ENCODE results near the gene MAP3K4. TPM values are rescaled to one million over a fixed set of nuclear protein-coding genes. Genes with fewer than 3 reads are reported as not detected.

MAP3K4 gene
- total RNA-seq, 4 donors from 2014 or later: 34.9 to 113 (median 52.3) TPM

DNA sequence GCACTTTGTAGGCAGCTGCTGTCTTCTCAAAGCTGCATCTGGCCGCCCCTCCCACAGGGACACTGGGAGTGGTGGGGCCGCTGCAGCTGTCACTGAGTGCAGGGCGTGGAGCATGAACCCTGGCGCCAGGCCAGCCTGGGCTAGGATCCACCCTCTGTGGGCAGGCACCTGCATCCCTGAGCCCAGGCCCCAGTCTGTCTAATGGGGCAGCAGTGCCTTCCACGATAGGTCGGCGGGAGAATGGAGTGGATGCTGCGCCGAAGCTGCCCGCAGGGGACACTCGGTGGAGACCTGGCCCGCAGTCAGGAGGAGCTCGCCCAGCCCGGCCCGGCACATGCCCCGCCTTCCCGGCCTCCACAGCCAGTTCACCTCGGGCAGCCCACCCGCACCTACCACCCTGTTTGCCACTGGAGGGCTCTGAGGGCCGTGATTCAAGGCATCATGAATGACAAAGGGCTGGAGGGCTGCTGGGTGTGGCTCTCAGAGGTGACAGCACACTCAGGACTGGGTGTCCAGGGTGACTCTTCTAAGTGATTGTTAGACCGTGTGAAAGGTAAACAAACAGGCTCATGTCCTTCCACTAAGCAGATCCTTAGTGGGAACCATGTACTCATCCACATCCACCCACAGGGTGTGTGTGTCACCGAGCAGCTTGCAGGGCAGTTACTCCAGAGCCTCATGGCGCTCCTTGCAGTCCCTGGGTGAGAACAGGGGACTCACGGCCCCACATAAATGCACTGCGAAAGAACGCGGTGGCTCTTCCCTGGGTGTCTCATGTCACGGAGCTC lies 148.4 kb downstream of the MAP3K4 start:
- DNase-seq: no peak
- Histone ChIP-seq H3K36me3 (no peaks in the 10 kb centered on the region), H3K27me3 (no peaks in the 10 kb centered on the region), H3K27ac (no peak overlapping the region), H3K4me1 (peaks cover 6 to 16% of the 10 kb centered on the region in 2 donors), H3K4me3 (replicated peaks in 1 of 3) (no peak overlapping the region), H3K9me3 (no peaks in the 10 kb centered on the region)
- WGBS, 2 donors: 72 to 95% methylated on average over 13 to 24 of the region's 28 CpGs
- intact Hi-C loops (cut with DNase I): loop anchor here (5.0 kb wide), 1 partner anchor 237 kb away; no protein-coding TSS in a partner anchor
- TF ChIP-seq CTCF (IDR thresholded peaks at IDR 0.05): peak in 2 of 6 experiments; percentile 35 to 52
- TF ChIP-seq POLR2A (IDR thresholded peaks at IDR 0.05): no peak

DNA sequence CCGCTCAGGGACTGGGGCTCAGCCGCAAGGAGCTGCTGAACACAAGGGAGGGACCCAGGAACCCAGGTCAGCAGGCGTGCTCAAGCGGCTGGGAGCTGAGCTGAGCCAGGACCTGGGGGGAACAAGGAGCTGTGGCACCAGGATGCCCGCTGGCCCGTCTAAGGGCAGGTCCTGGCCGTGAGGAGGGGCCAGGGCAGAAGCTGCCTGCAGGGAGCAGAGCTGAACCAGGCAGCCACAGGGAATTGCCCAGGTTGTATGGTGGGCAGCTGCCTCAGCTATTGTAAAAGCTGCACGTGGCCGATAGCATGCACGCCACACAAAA lies 148.9 kb downstream of the MAP3K4 start:
- Histone ChIP-seq H3K27ac (no peak overlapping the region), H3K4me3 (replicated peaks in 1 of 3) (no peak overlapping the region), H3K4me1 (peaks cover 5 to 13% of the 10 kb centered on the region in 2 donors), H3K9me3 (no peaks in the 10 kb centered on the region), H3K27me3 (no peaks in the 10 kb centered on the region), H3K36me3 (no peaks in the 10 kb centered on the region)
- DNase-seq: no peak
- TF ChIP-seq CTCF (IDR thresholded peaks at IDR 0.05): no peak
- intact Hi-C loops (cut with DNase I): loop anchor here (5.0 kb wide), 1 partner anchor 237 kb away; no protein-coding TSS in a partner anchor
- WGBS, 2 donors: 97 to 99% methylated on average over 6 to 8 of the region's 10 CpGs

DNA sequence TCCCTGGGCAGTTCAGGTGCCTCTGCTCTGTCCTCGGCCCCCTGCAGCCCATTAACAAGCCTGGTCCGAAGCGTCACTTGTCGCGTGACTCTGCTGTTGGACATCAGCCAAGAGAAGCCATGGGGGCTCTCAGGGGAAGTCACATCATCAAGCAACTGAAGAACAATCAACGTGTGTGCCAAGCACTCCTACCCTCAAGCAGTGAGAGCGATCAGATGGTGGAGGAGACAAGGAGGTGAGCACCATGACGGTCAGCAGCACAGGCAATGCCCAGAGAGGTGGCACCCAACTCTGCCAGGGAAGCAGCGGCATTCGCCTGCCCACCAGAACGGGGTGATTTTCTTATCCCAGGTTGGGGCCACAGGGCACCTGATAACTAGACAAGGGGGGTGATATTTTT lies 149.6 kb downstream of the MAP3K4 start:
- Histone ChIP-seq H3K4me3 (replicated peaks in 1 of 3) (no peak overlapping the region), H3K4me1 (peaks cover 0 to 7% of the 10 kb centered on the region in 2 donors), H3K36me3 (no peaks in the 10 kb centered on the region), H3K9me3 (no peaks in the 10 kb centered on the region), H3K27ac (no peak overlapping the region), H3K27me3 (no peaks in the 10 kb centered on the region)
- TF ChIP-seq POLR2A (IDR thresholded peaks at IDR 0.05) (no peak), CTCF (IDR thresholded peaks at IDR 0.05) (no peak)
- intact Hi-C loops (cut with DNase I): loop anchor here (5.0 kb wide), 1 partner anchor 236 kb away; no protein-coding TSS in a partner anchor
- DNase-seq: no peak
- 72 to 74% methylated on average over 11 of the region's 11 CpGs for WGBS, 2 donors

DNA sequence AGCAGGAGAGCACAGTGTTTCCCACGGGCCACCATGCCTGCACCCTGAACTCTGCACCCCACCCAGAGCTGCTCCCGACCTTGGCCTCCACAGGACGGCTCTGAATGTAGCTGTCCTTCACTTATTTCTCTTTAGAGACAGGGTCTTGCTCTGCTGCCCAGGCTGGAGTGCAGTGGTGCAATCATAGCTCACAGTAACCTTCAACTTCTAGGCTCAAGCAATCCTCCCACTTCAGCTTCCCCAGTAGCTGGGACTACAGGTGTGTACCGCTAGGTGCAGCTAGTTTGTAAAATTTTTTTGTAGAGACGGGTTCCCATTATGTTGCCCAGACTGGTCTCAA lies 151.4 kb downstream of the MAP3K4 start:
- 95 to 100% methylated on average over 5 of the region's 5 CpGs for WGBS, 2 donors
- intact Hi-C loops (cut with DNase I): loop anchor here (5.0 kb wide), 1 partner anchor 234 kb away; no protein-coding TSS in a partner anchor
- H3K36me3 ChIP-seq: no peaks in the 10 kb centered on the region
- no peak overlapping the region for H3K4me3 ChIP-seq (replicated peaks in 1 of 3)
- no peak overlapping the region for H3K27ac ChIP-seq
- no peak for DNase-seq
- TF ChIP-seq POLR2A (IDR thresholded peaks at IDR 0.05) (no peak), CTCF (IDR thresholded peaks at IDR 0.05) (no peak)
- H3K27me3 ChIP-seq: no peaks in the 10 kb centered on the region
- H3K9me3 ChIP-seq: no peaks in the 10 kb centered on the region
- H3K4me1 ChIP-seq: peaks cover 0 to 7% of the 10 kb centered on the region in 2 donors

GRCh38 chr6:161143663-161144430 lies 152.3 kb downstream of the MAP3K4 start:
- Histone ChIP-seq H3K27me3 (no peaks in the 10 kb centered on the region), H3K9me3 (no peaks in the 10 kb centered on the region), H3K36me3 (peaks cover 0 to 5% of the 10 kb centered on the region in 2 donors), H3K4me3 (replicated peaks in 1 of 3) (no peak overlapping the region), H3K4me1 (peaks cover 0 to 7% of the 10 kb centered on the region in 2 donors), H3K27ac (no peak overlapping the region)
- TF ChIP-seq CTCF (IDR thresholded peaks at IDR 0.05): no peak
- no peak for TF ChIP-seq POLR2A (IDR thresholded peaks at IDR 0.05)
- peak in 1 of 2 donors; percentile 24 for DNase-seq
- WGBS, 2 donors: 78 to 80% methylated on average over 11 of the region's 11 CpGs
- intact Hi-C loops (cut with DNase I): loop anchor here (5.0 kb wide), 1 partner anchor 233 kb away; no protein-coding TSS in a partner anchor
